GM12878 (cell line): Measurements from ENCODE around the gene PRPSAP2. TPM values are rescaled to one million over a fixed set of nuclear protein-coding genes. Genes with fewer than 3 reads are reported as not detected.

Experiments used
- BCL11A ChIP-seq: IDR thresholded peaks from 2 replicates; pipeline ENCODE4 v1.6.1; 2011; ENCODE audit warnings: low read depth, low read length
- CHD1 ChIP-seq: IDR thresholded peaks from 2 replicates; pipeline ENCODE4 v1.6.1; 2012; ENCODE audit warnings: low read depth, low read length, improper control_type of control experiment
- DPF2 ChIP-seq: fragments of 450-650 bp; IDR thresholded peaks from 2 replicates; pipeline ENCODE4 v1.6.1; 2017; ENCODE audit warnings: mild to moderate bottlenecking
- EGR1 ChIP-seq, 2 experiments: IDR thresholded peaks; 1 replicate in 1 of 2; 2 replicates in 1 of 2; pipeline ENCODE4 v1.6.1; 2011 to 2012; ENCODE audit warnings: low read depth in 2 of 2, low read length in 2 of 2, borderline replicate concordance in 1 of 2, mild to moderate bottlenecking in 1 of 2, moderate library complexity in 1 of 2
- GABPA ChIP-seq: IDR thresholded peaks from 2 replicates; pipeline ENCODE4 v1.6.1; 2014; ENCODE audit warnings: antibody characterized with exemption, low read depth, mild to moderate bottlenecking, inconsistent platforms
- HDAC2 ChIP-seq: fragments of 200-600 bp; sonication (generic); IDR thresholded peaks from 2 replicates; pipeline ENCODE4 v1.6.1; 2017
- HDAC6 ChIP-seq: fragments of 200-600 bp; sonication (generic); IDR thresholded peaks from one replicate; pipeline ENCODE4 v1.8.0; 2017; ENCODE audit warnings: antibody characterized with exemption; ENCODE audit not compliant: unreplicated experiment
- JUND ChIP-seq: IDR thresholded peaks from 2 replicates; pipeline ENCODE4 v1.6.1; 2012; ENCODE audit warnings: low read depth, mild to moderate bottlenecking, low read length, improper control_type of control experiment, moderate library complexity
- NBN ChIP-seq: fragments of 450-650 bp; IDR thresholded peaks from 2 replicates; pipeline ENCODE4 v1.6.1; 2016
- NR2C2 ChIP-seq: IDR thresholded peaks from 2 replicates; pipeline ENCODE4 v1.6.1; 2011; ENCODE audit warnings: borderline replicate concordance, low read depth; ENCODE audit not compliant: control insufficient read depth, insufficient read length
- RAD51 ChIP-seq: fragments of 450-650 bp; IDR thresholded peaks from 2 replicates; pipeline ENCODE4 v1.6.1; 2016; ENCODE audit warnings: moderate library complexity, mild to moderate bottlenecking, inconsistent platforms
- RBBP5 ChIP-seq: fragments of 200-600 bp; sonication (generic); conservative IDR thresholded peaks from 2 replicates; pipeline ENCODE4 v1.6.1; 2016
- SMC3 ChIP-seq: IDR thresholded peaks from 2 replicates; pipeline ENCODE4 v1.6.1; 2011; ENCODE audit warnings: low read length, improper control_type of control experiment, borderline replicate concordance
- SREBF1 ChIP-seq: IDR thresholded peaks from 2 replicates; pipeline ENCODE4 v1.6.1; 2012; ENCODE audit warnings: mild to moderate bottlenecking, low read length
- SRF ChIP-seq, 2 experiments: IDR thresholded peaks; 2 replicates each; pipeline ENCODE4 v1.6.1; 2011; ENCODE audit warnings: low read depth in 2 of 2, low read length in 2 of 2, mild to moderate bottlenecking in 1 of 2, moderate library complexity in 1 of 2
- YBX1 ChIP-seq: fragments of 450-650 bp; IDR thresholded peaks from 2 replicates; pipeline ENCODE4 v1.6.1; 2016; ENCODE audit warnings: antibody characterized with exemption
- ZBED1 ChIP-seq: IDR thresholded peaks from 2 replicates; pipeline ENCODE4 v1.6.1; 2016; ENCODE audit warnings: borderline replicate concordance
- ZNF24 ChIP-seq: fragments of 450-650 bp; IDR thresholded peaks from 2 replicates; pipeline ENCODE4 v1.6.1; 2017; ENCODE audit warnings: antibody characterized with exemption, mild to moderate bottlenecking
- polyA plus RNA-seq, 11 experiments: library from polyadenylated mRNA; depleted of rRNA in 4 of 11; unstranded in 6 of 11; stranded (reverse) in 5 of 11; fragments of >200 nt; fragmentation: Nextera tagmentation in 4 of 11; fragmentation: Illumina TruSeq in 1 of 11; extraction: Ambion mirVana in 4 of 11; extraction: Trizol in 1 of 11; gene quantifications; 1 replicate in 1 of 11; 2 replicates in 10 of 11; pipeline versions ENCODE4 v1.2.1 to v1.2.3, GENCODE V29; 2011 to 2016; ENCODE audit warnings: inconsistent platforms in 2 of 11, missing spikeins in 2 of 11, low read depth in 1 of 11
- total RNA-seq, 4 experiments: library from RNA; depleted of rRNA in 3 of 4; stranded (reverse); fragments of >200 nt in 3 of 4; fragmentation: Illumina TruSeq in 1 of 4; extraction: Trizol in 1 of 4; gene quantifications; 2 replicates each; pipeline versions ENCODE4 v1.2.1 to v1.2.3, GENCODE V29; 2013 to 2021
- TF ChIP-seq, protein P1 (sequence below): fragments of 450-650 bp; IDR thresholded peaks from 2 replicates; pipeline ENCODE4 v1.6.1; 2017; ENCODE audit warnings: low read depth, mild to moderate bottlenecking, moderate library complexity
- TF ChIP-seq, protein P2 (sequence below): IDR thresholded peaks from 2 replicates; pipeline ENCODE4 v1.6.1; 2011; ENCODE audit warnings: low read depth, mild to moderate bottlenecking, low read length, moderate library complexity, borderline replicate concordance; ENCODE audit errors: extremely low read depth
- TF ChIP-seq, protein P3 (sequence below): IDR thresholded peaks from 2 replicates; pipeline ENCODE4 v1.6.1; 2012; ENCODE audit warnings: low read depth, low read length, improper control_type of control experiment
- TF ChIP-seq, protein P4 (sequence below): fragments of 450-650 bp; formaldehyde crosslinking; IDR thresholded peaks from 2 replicates; pipeline ENCODE4 v1.5.0; 2022; ENCODE audit warnings: mild to moderate bottlenecking, missing genetic modification characterization
- TF ChIP-seq, protein P5 (sequence below): fragments of 450-650 bp; IDR thresholded peaks from 2 replicates; pipeline ENCODE4 v1.6.1; 2017; ENCODE audit warnings: mild to moderate bottlenecking, low read depth, inconsistent platforms; ENCODE audit not compliant: poor library complexity, severe bottlenecking

The PRPSAP2 gene
- total and polyA plus RNA-seq, 10 of the 15 experiments (the other 5 are each of a cell fraction or from before 2014, with no cell fraction given): 33.2 to 102 (median 83.8) TPM

DNA sequence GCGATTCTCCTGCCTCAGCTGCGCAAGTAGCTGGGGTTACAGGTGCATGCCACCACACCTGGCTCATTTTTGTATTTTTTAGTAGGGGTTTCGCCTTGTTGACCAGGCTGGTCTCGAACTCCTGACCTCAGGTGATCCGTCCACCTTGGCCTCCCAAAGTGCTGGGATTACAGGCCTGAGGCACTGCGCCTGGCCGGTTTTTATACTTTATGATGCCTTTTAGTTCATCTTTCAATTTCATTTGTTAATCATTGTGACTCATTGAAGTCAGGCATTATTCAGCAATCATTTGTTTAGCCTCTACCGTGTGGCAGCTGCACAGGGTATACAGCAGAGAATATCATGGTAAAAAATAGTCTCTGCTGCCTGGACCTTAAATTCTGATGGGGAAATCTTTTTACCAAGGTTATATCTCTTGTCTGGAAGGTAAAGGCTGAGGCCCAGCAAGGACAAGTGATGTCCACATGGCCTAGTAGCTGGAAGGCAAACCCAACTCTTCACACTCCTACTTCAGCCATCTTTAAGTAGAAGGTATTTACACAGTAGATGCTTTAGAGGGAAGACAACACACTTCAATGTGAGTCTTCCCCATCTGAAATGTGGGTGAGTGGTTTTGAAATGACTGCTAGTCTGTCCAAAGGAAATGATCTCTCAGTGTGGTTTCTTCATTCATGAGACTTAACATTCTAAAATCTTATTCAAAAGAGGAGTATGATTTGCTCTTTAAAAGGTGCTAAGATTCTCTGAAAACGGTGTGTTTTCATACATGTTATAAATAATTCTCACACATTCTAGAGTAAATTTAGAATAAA is 2.4 kb downstream of the PRPSAP2 start (continued):
- TF ChIP-seq, protein P1, sequence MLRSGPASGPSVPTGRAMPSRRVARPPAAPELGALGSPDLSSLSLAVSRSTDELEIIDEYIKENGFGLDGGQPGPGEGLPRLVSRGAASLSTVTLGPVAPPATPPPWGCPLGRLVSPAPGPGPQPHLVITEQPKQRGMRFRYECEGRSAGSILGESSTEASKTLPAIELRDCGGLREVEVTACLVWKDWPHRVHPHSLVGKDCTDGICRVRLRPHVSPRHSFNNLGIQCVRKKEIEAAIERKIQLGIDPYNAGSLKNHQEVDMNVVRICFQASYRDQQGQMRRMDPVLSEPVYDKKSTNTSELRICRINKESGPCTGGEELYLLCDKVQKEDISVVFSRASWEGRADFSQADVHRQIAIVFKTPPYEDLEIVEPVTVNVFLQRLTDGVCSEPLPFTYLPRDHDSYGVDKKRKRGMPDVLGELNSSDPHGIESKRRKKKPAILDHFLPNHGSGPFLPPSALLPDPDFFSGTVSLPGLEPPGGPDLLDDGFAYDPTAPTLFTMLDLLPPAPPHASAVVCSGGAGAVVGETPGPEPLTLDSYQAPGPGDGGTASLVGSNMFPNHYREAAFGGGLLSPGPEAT: peak; percentile 55; the same call in 1 of the 2 replicates
- TF ChIP-seq SRF (IDR thresholded peaks at IDR 0.05; ENCODE audit: low read depth in 2 of 2, low read length in 2 of 2): no peak
- no peak for TF ChIP-seq HDAC6
- TF ChIP-seq CHD1: no peak
- peak; percentile 67; the same call in 1 of the 2 replicates for TF ChIP-seq JUND
- TF ChIP-seq, protein P2, sequence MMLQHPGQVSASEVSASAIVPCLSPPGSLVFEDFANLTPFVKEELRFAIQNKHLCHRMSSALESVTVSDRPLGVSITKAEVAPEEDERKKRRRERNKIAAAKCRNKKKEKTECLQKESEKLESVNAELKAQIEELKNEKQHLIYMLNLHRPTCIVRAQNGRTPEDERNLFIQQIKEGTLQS: no peak
- no peak for TF ChIP-seq YBX1
- TF ChIP-seq RBBP5: no peak
- no peak for TF ChIP-seq NR2C2
- TF ChIP-seq NBN: no peak; the same call in 1 of the 2 replicates
- no peak for TF ChIP-seq GABPA
- TF ChIP-seq DPF2: peak; percentile 39; the same call in 1 of the 2 replicates
- TF ChIP-seq HDAC2: no peak
- TF ChIP-seq, protein P3, sequence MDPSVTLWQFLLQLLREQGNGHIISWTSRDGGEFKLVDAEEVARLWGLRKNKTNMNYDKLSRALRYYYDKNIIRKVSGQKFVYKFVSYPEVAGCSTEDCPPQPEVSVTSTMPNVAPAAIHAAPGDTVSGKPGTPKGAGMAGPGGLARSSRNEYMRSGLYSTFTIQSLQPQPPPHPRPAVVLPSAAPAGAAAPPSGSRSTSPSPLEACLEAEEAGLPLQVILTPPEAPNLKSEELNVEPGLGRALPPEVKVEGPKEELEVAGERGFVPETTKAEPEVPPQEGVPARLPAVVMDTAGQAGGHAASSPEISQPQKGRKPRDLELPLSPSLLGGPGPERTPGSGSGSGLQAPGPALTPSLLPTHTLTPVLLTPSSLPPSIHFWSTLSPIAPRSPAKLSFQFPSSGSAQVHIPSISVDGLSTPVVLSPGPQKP: no peak
- no peak for TF ChIP-seq SMC3
- no peak for TF ChIP-seq SREBF1
- TF ChIP-seq BCL11A: no peak
- TF ChIP-seq, protein P4, sequence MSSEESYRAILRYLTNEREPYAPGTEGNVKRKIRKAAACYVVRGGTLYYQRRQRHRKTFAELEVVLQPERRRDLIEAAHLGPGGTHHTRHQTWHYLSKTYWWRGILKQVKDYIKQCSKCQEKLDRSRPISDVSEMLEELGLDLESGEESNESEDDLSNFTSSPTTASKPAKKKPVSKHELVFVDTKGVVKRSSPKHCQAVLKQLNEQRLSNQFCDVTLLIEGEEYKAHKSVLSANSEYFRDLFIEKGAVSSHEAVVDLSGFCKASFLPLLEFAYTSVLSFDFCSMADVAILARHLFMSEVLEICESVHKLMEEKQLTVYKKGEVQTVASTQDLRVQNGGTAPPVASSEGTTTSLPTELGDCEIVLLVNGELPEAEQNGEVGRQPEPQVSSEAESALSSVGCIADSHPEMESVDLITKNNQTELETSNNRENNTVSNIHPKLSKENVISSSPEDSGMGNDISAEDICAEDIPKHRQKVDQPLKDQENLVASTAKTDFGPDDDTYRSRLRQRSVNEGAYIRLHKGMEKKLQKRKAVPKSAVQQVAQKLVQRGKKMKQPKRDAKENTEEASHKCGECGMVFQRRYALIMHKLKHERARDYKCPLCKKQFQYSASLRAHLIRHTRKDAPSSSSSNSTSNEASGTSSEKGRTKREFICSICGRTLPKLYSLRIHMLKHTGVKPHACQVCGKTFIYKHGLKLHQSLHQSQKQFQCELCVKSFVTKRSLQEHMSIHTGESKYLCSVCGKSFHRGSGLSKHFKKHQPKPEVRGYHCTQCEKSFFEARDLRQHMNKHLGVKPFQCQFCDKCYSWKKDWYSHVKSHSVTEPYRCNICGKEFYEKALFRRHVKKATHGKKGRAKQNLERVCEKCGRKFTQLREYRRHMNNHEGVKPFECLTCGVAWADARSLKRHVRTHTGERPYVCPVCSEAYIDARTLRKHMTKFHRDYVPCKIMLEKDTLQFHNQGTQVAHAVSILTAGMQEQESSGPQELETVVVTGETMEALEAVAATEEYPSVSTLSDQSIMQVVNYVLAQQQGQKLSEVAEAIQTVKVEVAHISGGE: no peak
- TF ChIP-seq, protein P5, sequence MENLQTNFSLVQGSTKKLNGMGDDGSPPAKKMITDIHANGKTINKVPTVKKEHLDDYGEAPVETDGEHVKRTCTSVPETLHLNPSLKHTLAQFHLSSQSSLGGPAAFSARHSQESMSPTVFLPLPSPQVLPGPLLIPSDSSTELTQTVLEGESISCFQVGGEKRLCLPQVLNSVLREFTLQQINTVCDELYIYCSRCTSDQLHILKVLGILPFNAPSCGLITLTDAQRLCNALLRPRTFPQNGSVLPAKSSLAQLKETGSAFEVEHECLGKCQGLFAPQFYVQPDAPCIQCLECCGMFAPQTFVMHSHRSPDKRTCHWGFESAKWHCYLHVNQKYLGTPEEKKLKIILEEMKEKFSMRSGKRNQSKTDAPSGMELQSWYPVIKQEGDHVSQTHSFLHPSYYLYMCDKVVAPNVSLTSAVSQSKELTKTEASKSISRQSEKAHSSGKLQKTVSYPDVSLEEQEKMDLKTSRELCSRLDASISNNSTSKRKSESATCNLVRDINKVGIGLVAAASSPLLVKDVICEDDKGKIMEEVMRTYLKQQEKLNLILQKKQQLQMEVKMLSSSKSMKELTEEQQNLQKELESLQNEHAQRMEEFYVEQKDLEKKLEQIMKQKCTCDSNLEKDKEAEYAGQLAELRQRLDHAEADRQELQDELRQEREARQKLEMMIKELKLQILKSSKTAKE: peak; percentile 76
- TF ChIP-seq ZBED1: peak; percentile 64; the same call in 1 of the 2 replicates
- no peak for TF ChIP-seq ZNF24
- TF ChIP-seq RAD51: 0 out of 2 replicates have a peak, but pooled peaks have one; percentile 20
- no peak for TF ChIP-seq EGR1 (IDR thresholded peaks at IDR 0.05; ENCODE audit: borderline replicate concordance in 1 of 2, low read depth in 2 of 2, low read length in 2 of 2)
